Ascending aorta (tissue), 2 donors: ENCODE measurements around the gene NTRK3. TPM values are rescaled to one million over a fixed set of nuclear protein-coding genes. Genes with fewer than 3 reads are reported as not detected.

Experiments
- DNase-seq, 2 donors: peaks; one replicate each; pipeline ENCODE4 v3.0.0-alpha.2; 2019; ENCODE audit warnings: low spot score in 2 of 2
- H3K27ac ChIP-seq, 2 donors: fragments of 200-600 bp; sonication (generic); one replicate each; pipeline ENCODE4 v1.5.1; 2016 to 2017; ENCODE audit warnings: mild to moderate bottlenecking in 1 of 2
- H3K27me3 ChIP-seq: fragments of 200-600 bp; sonication (generic); one replicate; pipeline ENCODE4 v1.5.1; 2017
- H3K36me3 ChIP-seq, 2 donors: fragments of 200-600 bp; sonication (generic); one replicate each; pipeline ENCODE4 v1.5.1; 2016
- H3K4me1 ChIP-seq, 2 donors: fragments of 200-600 bp; sonication (generic); one replicate each; pipeline ENCODE4 v1.5.1; 2016 to 2017; ENCODE audit warnings: mild to moderate bottlenecking in 1 of 2
- H3K4me3 ChIP-seq, 2 donors: fragments of 200-600 bp; sonication (generic); one replicate each; pipeline ENCODE4 v1.5.1; 2016 to 2017; ENCODE audit warnings: mild to moderate bottlenecking in 1 of 2
- H3K9me3 ChIP-seq, 2 donors: fragments of 200-600 bp; sonication (generic); one replicate each; pipeline ENCODE4 v1.5.1; 2016
- intact Hi-C: fragments of 100-400 bp; cut with DNase I; formaldehyde crosslinking; loops from one replicate; pipeline ENCODE4 v1.15.1; 2023
- total RNA-seq: library from RNA; depleted of rRNA; stranded (reverse); fragments of >200 nt; gene quantifications from one replicate; pipeline ENCODE4 v1.1.0, GENCODE V29; 2016
- TF ChIP-seq, protein P1 (sequence below), 3 experiments: fragments of 200-600 bp in 2 of 3; fragments of 450-650 bp in 1 of 3; sonication (generic) in 2 of 3; IDR thresholded peaks; one replicate each; pipeline ENCODE4 v1.5.1; 2016 to 2019; ENCODE audit warnings: antibody characterized with exemption in 3 of 3, mild to moderate bottlenecking in 1 of 3, moderate library complexity in 1 of 3

NTRK3 gene
- total RNA-seq, 1 donor from 2014 or later, result 52.7 TPM

DNA sequence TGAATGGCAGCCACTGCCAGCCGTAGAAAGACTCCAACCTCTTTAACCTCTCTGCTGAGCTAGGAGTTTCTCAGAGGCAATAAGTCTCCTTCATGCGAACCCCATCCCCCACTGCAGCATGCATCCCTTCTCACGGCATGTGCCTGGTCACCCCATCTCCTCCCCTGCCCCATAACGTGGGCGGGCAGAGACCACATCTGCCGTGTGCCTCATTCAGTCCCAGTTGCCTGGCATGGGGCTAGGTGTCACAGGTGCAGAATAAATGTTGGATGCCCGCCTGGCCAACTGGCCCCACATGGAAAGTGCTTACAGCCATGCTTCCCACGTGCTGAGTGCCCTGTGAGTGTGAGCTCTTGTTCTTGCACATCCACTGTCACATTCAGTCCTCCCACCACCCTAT lies 43.5 kb upstream of the NTRK3 start:
- Histone ChIP-seq H3K9me3 (no peaks in the 10 kb centered on the region), H3K4me1 (no peaks in the 10 kb centered on the region), H3K27me3 (no peaks in the 10 kb centered on the region), H3K4me3 (no peak overlapping the region), H3K36me3 (no peaks in the 10 kb centered on the region), H3K27ac (no peak overlapping the region)
- intact Hi-C loops, result no loop called here
- TF ChIP-seq, protein P1, sequence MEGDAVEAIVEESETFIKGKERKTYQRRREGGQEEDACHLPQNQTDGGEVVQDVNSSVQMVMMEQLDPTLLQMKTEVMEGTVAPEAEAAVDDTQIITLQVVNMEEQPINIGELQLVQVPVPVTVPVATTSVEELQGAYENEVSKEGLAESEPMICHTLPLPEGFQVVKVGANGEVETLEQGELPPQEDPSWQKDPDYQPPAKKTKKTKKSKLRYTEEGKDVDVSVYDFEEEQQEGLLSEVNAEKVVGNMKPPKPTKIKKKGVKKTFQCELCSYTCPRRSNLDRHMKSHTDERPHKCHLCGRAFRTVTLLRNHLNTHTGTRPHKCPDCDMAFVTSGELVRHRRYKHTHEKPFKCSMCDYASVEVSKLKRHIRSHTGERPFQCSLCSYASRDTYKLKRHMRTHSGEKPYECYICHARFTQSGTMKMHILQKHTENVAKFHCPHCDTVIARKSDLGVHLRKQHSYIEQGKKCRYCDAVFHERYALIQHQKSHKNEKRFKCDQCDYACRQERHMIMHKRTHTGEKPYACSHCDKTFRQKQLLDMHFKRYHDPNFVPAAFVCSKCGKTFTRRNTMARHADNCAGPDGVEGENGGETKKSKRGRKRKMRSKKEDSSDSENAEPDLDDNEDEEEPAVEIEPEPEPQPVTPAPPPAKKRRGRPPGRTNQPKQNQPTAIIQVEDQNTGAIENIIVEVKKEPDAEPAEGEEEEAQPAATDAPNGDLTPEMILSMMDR (IDR thresholded peaks at IDR 0.05), result no peak
- DNase-seq, result no peak

GRCh38 chr15:88299497-88299896 lies 43.0 kb upstream of the NTRK3 start:
- H3K36me3 ChIP-seq, result no peaks in the 10 kb centered on the region
- H3K4me1 ChIP-seq, result no peaks in the 10 kb centered on the region
- H3K27me3 ChIP-seq, result no peaks in the 10 kb centered on the region
- TF ChIP-seq, protein P1 (IDR thresholded peaks at IDR 0.05), result no peak
- no peak overlapping the region for H3K4me3 ChIP-seq
- DNase-seq, result no peak
- H3K9me3 ChIP-seq, result no peaks in the 10 kb centered on the region
- H3K27ac ChIP-seq, result no peak overlapping the region
- intact Hi-C loops, result no loop called here

GRCh38 chr15:88288661-88289060 lies 32.1 kb upstream of the NTRK3 start:
- no peaks in the 10 kb centered on the region for H3K27me3 ChIP-seq
- TF ChIP-seq, protein P1 (IDR thresholded peaks at IDR 0.05), result no peak
- no peaks in the 10 kb centered on the region for H3K36me3 ChIP-seq
- H3K4me3 ChIP-seq, result no peak overlapping the region
- H3K4me1 ChIP-seq, result no peaks in the 10 kb centered on the region
- no peak for DNase-seq
- no peaks in the 10 kb centered on the region for H3K9me3 ChIP-seq
- H3K27ac ChIP-seq, result no peak overlapping the region
- intact Hi-C loops, result no loop called here

GRCh38 chr15:88288206-88288605 lies 31.7 kb upstream of the NTRK3 start:
- intact Hi-C loops, result no loop called here
- TF ChIP-seq, protein P1 (IDR thresholded peaks at IDR 0.05), result no peak
- Histone ChIP-seq H3K4me1 (no peaks in the 10 kb centered on the region), H3K4me3 (no peak overlapping the region), H3K27ac (no peak overlapping the region), H3K27me3 (no peaks in the 10 kb centered on the region), H3K36me3 (no peaks in the 10 kb centered on the region), H3K9me3 (no peaks in the 10 kb centered on the region)
- DNase-seq, result no peak

DNA sequence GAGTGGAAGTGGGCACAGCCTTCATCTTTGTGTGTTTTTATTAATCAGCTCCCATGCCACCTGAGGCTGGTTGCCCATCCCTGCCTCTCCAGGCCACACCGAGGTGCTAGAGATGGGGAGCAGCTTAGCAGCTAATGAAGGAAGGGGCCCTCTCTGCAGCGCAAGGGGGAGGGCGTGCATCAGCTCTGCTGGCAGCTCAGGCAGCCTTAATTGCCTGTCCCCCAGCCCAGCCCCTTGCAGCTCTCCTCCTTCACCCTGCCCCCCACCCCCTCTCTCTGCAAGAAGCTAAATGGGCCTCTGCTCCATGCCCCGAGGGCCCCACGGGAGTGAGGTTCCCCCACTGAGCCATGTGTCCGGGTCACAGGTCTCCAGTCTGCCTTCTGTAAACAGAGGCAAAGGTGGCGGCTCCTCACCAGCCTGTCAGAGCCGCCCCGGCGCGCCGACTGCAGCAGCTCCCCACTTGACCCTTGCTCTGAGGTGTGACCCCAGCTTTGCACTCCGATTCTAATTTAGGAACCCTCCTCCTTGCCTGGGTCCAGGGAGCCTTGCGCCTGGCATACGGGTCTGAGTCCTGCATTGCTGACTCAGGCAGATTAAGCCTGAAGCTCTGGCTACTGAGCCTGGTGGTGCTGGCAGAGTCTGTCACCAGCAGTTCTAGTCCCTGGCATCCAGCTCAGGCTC lies 27.9 kb upstream of the NTRK3 start:
- no peaks in the 10 kb centered on the region for H3K27me3 ChIP-seq

More for the DNA sequence above, 27.9 kb upstream of the NTRK3 start:
- no peak overlapping the region for H3K27ac ChIP-seq
- no peak for DNase-seq
- TF ChIP-seq, protein P1 (IDR thresholded peaks at IDR 0.05), result no peak
- intact Hi-C loops, result no loop called here
- H3K4me1 ChIP-seq, result no peaks in the 10 kb centered on the region
- H3K9me3 ChIP-seq, result no peaks in the 10 kb centered on the region
- H3K36me3 ChIP-seq, result no peaks in the 10 kb centered on the region
- no peak overlapping the region for H3K4me3 ChIP-seq
